HepG2 (cell line): Measurements from ENCODE around the gene PAPOLB. TPM values are rescaled to one million over a fixed set of nuclear protein-coding genes. Genes with fewer than 3 reads are reported as not detected.
A peak's percentile ranks its signal among the peaks of the same experiment; 100 is the strongest.

ENCODE experiments used
- ATAC-seq: fragments of 200-7000 bp; cut with Tn5 transposase; 3 replicates; pipeline ENCODE4 v1.9.1; 2020; ENCODE audit warnings: mild to moderate bottlenecking, moderate library complexity
- BruUV-seq: library from RNA; stranded (reverse); fragments of 400-500 nt; replicated peaks from 2 replicates; lab custom pipeline; 2021; lab: Mats Ljungman, UMichigan
- CTCF ChIA-PET: fragments of 300-600 bp; formaldehyde crosslinking; extraction: SDS; loops from one replicate; lab custom pipeline; 2021; ENCODE audit warnings: low total read pairs, inconsistent platforms, low intra/inter-chr PET ratio; lab: Yijun Ruan, JAX
- POLR2A ChIA-PET: fragments of 350-600 bp; sonication (Branson Sonifier 250); formaldehyde crosslinking; loops from one replicate; lab custom pipeline; 2020; ENCODE audit warnings: antibody characterized with exemption, inconsistent platforms; lab: Yijun Ruan, JAX
- DNase-seq: peaks from one replicate; pipeline ENCODE4 v3.0.0-alpha.2; 2015; ENCODE audit warnings: low spot score
- FAIRE-seq: peaks from 3 replicates; lab custom pipeline; 2011; peaks lifted over from hg19 to GRCh38; lab: Jason Lieb, UNC
- H2AFZ ChIP-seq: one replicate; pipeline ENCODE4 v1.6.1; 2011; ENCODE audit warnings: low read length, inconsistent platforms
- H3K27ac ChIP-seq: fragments of 300-600 bp; 3 replicates; pipeline ENCODE4 v1.8.0; 2011; ENCODE audit warnings: mixed run types, mild to moderate bottlenecking, mixed read lengths, low read length, inconsistent platforms; ENCODE audit not compliant: insufficient read depth; ENCODE audit errors: extremely low read length
- H3K27me3 ChIP-seq, 2 experiments: fragments of 200-600 bp in 1 of 2; 2 replicates in 1 of 2; 3 replicates in 1 of 2; pipeline versions ENCODE4 v1.6.0 to v1.8.0; 2011; ENCODE audit warnings: low read length in 2 of 2, mild to moderate bottlenecking in 2 of 2, moderate library complexity in 2 of 2, inconsistent platforms in 1 of 2; ENCODE audit not compliant: insufficient read depth in 2 of 2, control insufficient read depth in 1 of 2
- H3K36me3 ChIP-seq, 2 experiments: fragments of 200-600 bp in 1 of 2; replicated peaks in 1 of 2; 2 replicates in 1 of 2; 3 replicates in 1 of 2; pipeline versions ENCODE4 v1.5.1 to v1.8.0; 2011; ENCODE audit warnings: low read length in 2 of 2, inconsistent platforms in 1 of 2; ENCODE audit not compliant: insufficient read depth in 2 of 2, control insufficient read depth in 1 of 2
- H3K4me1 ChIP-seq: 2 replicates; pipeline ENCODE4 v1.5.1; 2012; ENCODE audit warnings: low read length, inconsistent platforms; ENCODE audit not compliant: insufficient read depth
- H3K4me2 ChIP-seq: 2 replicates; pipeline ENCODE4 v1.6.0; 2011; ENCODE audit warnings: low read depth, low read length, inconsistent platforms
- H3K4me3 ChIP-seq, 3 experiments: fragments of 200-600 bp in 1 of 3; sonication (generic), shearing (Covaris generic) in 1 of 3; replicated peaks in 1 of 3; 2 replicates each; pipeline ENCODE4 v1.5.1; 2011 to 2016; ENCODE audit warnings: low read length in 3 of 3, inconsistent platforms in 2 of 3, low read depth in 2 of 3, mild to moderate bottlenecking in 2 of 3, control low read depth in 1 of 3, mixed read lengths in 1 of 3; ENCODE audit not compliant: insufficient read depth in 1 of 3
- H3K79me2 ChIP-seq: one replicate; pipeline ENCODE4 v1.6.1; 2011; ENCODE audit warnings: low read length, inconsistent platforms; ENCODE audit not compliant: insufficient read depth
- H3K9ac ChIP-seq: 2 replicates; pipeline ENCODE4 v1.6.0; 2011; ENCODE audit warnings: mild to moderate bottlenecking, low read depth, low read length, inconsistent platforms; ENCODE audit not compliant: insufficient read depth
- H3K9me3 ChIP-seq: 2 replicates; pipeline ENCODE4 v1.5.1; 2012; ENCODE audit warnings: mild to moderate bottlenecking, low read length
- H4K20me1 ChIP-seq: 2 replicates; pipeline ENCODE4 v1.6.0; 2011; ENCODE audit warnings: inconsistent platforms, mild to moderate bottlenecking, low read length, moderate library complexity; ENCODE audit not compliant: insufficient read depth
- ATF3 ChIP-seq: sonication (generic); formaldehyde crosslinking; IDR thresholded peaks from 2 replicates; pipeline ENCODE4 v1.4.0; 2020; ENCODE audit warnings: missing genetic modification reagents
- NCOA5 ChIP-seq: sonication (generic); formaldehyde crosslinking; IDR thresholded peaks from 2 replicates; pipeline ENCODE4 v1.4.0; 2020; ENCODE audit warnings: missing genetic modification reagents
- PBX3 ChIP-seq: sonication (generic); formaldehyde crosslinking; IDR thresholded peaks from 2 replicates; pipeline ENCODE4 v1.8.1; 2023; ENCODE audit warnings: missing genetic modification reagents, inconsistent platforms, borderline replicate concordance
- SKIL ChIP-seq: sonication (generic); formaldehyde crosslinking; IDR thresholded peaks from 2 replicates; pipeline ENCODE4 v1.8.0; 2022; ENCODE audit warnings: missing genetic modification reagents, mild to moderate bottlenecking, moderate library complexity, borderline replicate concordance
- SNRNP70 ChIP-seq: fragments of 200-400 bp; formaldehyde crosslinking; IDR thresholded peaks from 2 replicates; pipeline ENCODE4 v1.6.1; 2017; ENCODE audit warnings: mild to moderate bottlenecking, low read depth, low read length, moderate library complexity
- STAT6 ChIP-seq: sonication (generic); formaldehyde crosslinking; IDR thresholded peaks from 2 replicates; pipeline ENCODE4 v1.4.0; 2020; ENCODE audit warnings: missing genetic modification reagents, mild to moderate bottlenecking, borderline replicate concordance
- ZBTB33 ChIP-seq: sonication (generic); formaldehyde crosslinking; IDR thresholded peaks from 2 replicates; pipeline ENCODE4 v1.4.0; 2020; ENCODE audit warnings: missing genetic modification reagents
- ZNF18 ChIP-seq: sonication (generic); formaldehyde crosslinking; IDR thresholded peaks from 2 replicates; pipeline ENCODE4 v1.8.0; 2022; ENCODE audit warnings: mild to moderate bottlenecking, missing genetic modification reagents; ENCODE audit not compliant: insufficient replicate concordance
- ZNF556 ChIP-seq: sonication (generic); formaldehyde crosslinking; IDR thresholded peaks from 2 replicates; pipeline ENCODE4 v1.4.0; 2020; ENCODE audit warnings: mild to moderate bottlenecking, missing genetic modification reagents, borderline replicate concordance
- ZNF737 ChIP-seq: sonication (generic); formaldehyde crosslinking; IDR thresholded peaks from 2 replicates; pipeline ENCODE4 v1.5.0; 2020; ENCODE audit warnings: missing genetic modification reagents, mild to moderate bottlenecking, borderline replicate concordance
- ZNF784 ChIP-seq: sonication (generic); formaldehyde crosslinking; IDR thresholded peaks from 2 replicates; pipeline ENCODE4 v1.5.1; 2020; ENCODE audit warnings: missing genetic modification reagents, mild to moderate bottlenecking, borderline replicate concordance
- WGBS: methylation state at CpG from one replicate; pipeline ENCODE4 v1.1.6; 2017; ENCODE audit warnings: low lambda C conversion rate; 5-methylcytosine and 5-hydroxymethylcytosine counted together
- in situ Hi-C: cut with HindIII; loops from 2 replicates; pipeline ENCODE4 v1.10.0; 2017; ENCODE audit warnings: low pct_unique_long_range_greater_than_20kb; ENCODE audit not compliant: extremely low pct_ligation_motif_present
- intact Hi-C: fragments of 100-400 bp; cut with micrococcal nuclease; formaldehyde crosslinking; loops from one replicate; pipeline ENCODE4 v1.10.0; 2022; ENCODE audit not compliant: unreplicated experiment
- polyA plus RNA-seq, 8 experiments: library from polyadenylated mRNA; depleted of rRNA in 3 of 8; stranded (reverse) in 7 of 8; unstranded in 1 of 8; fragments of >200 nt; fragmentation: Illumina TruSeq in 4 of 8; extraction: Trizol in 4 of 8; gene quantifications; 2 replicates each; pipeline versions ENCODE4 v1.2.1 to v1.2.3, GENCODE V29; 2011 to 2016; ENCODE audit warnings: low read depth in 4 of 8, missing spikeins in 1 of 8, mixed read lengths in 1 of 8; ENCODE audit not compliant: insufficient read depth in 1 of 8
- total RNA-seq, 5 experiments: library from RNA; depleted of rRNA; stranded (reverse); fragments of >200 nt; fragmentation: Illumina TruSeq; extraction: Trizol; gene quantifications; 2 replicates each; pipeline ENCODE4 v1.2.3, GENCODE V29; 2016; ENCODE audit warnings: low read depth in 1 of 5

PAPOLB gene
- total and polyA plus RNA-seq, 2 of the 13 experiments (the other 11 are each of a cell fraction or from before 2014, with no cell fraction given): not detected

- Histone ChIP-seq H3K4me2 (no peak overlapping the region), H4K20me1 (no peaks in the 10 kb centered on the region), H3K4me1 (peaks cover 9% of the 10 kb centered on the region; the same call in 1 of the 2 replicates), H3K79me2 (no peaks in the 10 kb centered on the region), H3K9ac (no peak overlapping the region), H3K27me3 (peaks cover 3 to 35% of the 10 kb centered on the region in 2 experiments), H2AFZ (no peak overlapping the region), H3K9me3 (no peaks in the 10 kb centered on the region), H3K4me3 (no peak overlapping the region), H3K36me3 (no peaks in the 10 kb centered on the region), H3K27ac (no peak overlapping the region)
- no TSS peak for BruUV-seq
- intact Hi-C loops (no loop called here), in situ Hi-C loops (no loop called here)
- ChIA-PET CTCF (no interaction called here), POLR2A (no interaction called here)
- peak; percentile 33; the same call in 1 of the 3 replicates for ATAC-seq
- no peak for FAIRE-seq
- no peak for DNase-seq
- 60% methylated on average over 12 of the region's 23 CpGs for WGBS
- no peak for TF ChIP-seq NCOA5 (CRISPR knock-in tag)
- TF ChIP-seq PBX3 (CRISPR knock-in tag): no peak
- no peak for TF ChIP-seq ZBTB33 (CRISPR knock-in tag)
- TF ChIP-seq ZNF784 (CRISPR knock-in tag): no peak
- TF ChIP-seq SNRNP70: no peak
- no peak for TF ChIP-seq ZNF18 (CRISPR knock-in tag)
- no peak for TF ChIP-seq SKIL (CRISPR knock-in tag)
- TF ChIP-seq ZNF556 (CRISPR knock-in tag): no peak
- no peak for TF ChIP-seq ZNF737
- no peak for TF ChIP-seq STAT6 (CRISPR knock-in tag)
- TF ChIP-seq ATF3 (CRISPR knock-in tag): no peak
Observed at GRCh38 chr7:4871056-4871680, 9.3 kb upstream of the PAPOLB start.
